Sigmoid colon (tissue), 3 donors: ENCODE measurements around the gene FGF8.

Source experiments
- CTCF ChIP-seq, 4 experiments: fragments of 450-650 bp in 3 of 4; fragments of 200-600 bp in 1 of 4; IDR thresholded peaks; one replicate each; pipeline ENCODE4 v1.5.1; 2016 to 2019; ENCODE audit warnings: antibody characterized with exemption in 4 of 4, mild to moderate bottlenecking in 3 of 4, moderate library complexity in 2 of 4
- POLR2A ChIP-seq, 2 donors: fragments of 450-650 bp; IDR thresholded peaks; one replicate each; pipeline ENCODE4 v1.6.1; 2016; ENCODE audit warnings: antibody characterized with exemption in 2 of 2, mild to moderate bottlenecking in 2 of 2, moderate library complexity in 2 of 2

- TF ChIP-seq CTCF (IDR thresholded peaks at IDR 0.05), result no peak
- TF ChIP-seq POLR2A (IDR thresholded peaks at IDR 0.05), result no peak
Observed at GRCh38 chr10:101778151-101778780, 2.4 kb upstream of the FGF8 start.
